Type B pancreatic cell (in vitro differentiated cells): Measurements from ENCODE around the gene LHX4. TPM values are rescaled to one million over a fixed set of nuclear protein-coding genes. Genes with fewer than 3 reads are reported as not detected.

Experiments
- DNase-seq: peaks from one replicate; pipeline ENCODE4 v3.0.0; 2021; ENCODE audit warnings: mixed read lengths; ENCODE audit not compliant: unreplicated experiment; ENCODE audit errors: extremely low spot score
- H3K27ac Mint-ChIP-seq: 2 replicates; pipeline ENCODE4 v1.8.0; 2021; ENCODE audit warnings: mild to moderate bottlenecking, mixed read lengths
- H3K27me3 Mint-ChIP-seq: 2 replicates; pipeline ENCODE4 v1.8.0; 2021; ENCODE audit warnings: mixed read lengths
- H3K36me3 Mint-ChIP-seq: 2 replicates; pipeline ENCODE4 v1.8.0; 2021; ENCODE audit warnings: mixed read lengths
- H3K4me1 Mint-ChIP-seq: one replicate; pipeline ENCODE4 v1.8.0; 2021; ENCODE audit warnings: mixed read lengths; ENCODE audit not compliant: unreplicated experiment
- H3K4me3 Mint-ChIP-seq: 2 replicates; pipeline ENCODE4 v1.8.0; 2021; ENCODE audit warnings: mild to moderate bottlenecking, mixed read lengths
- H3K9me3 Mint-ChIP-seq: 2 replicates; pipeline ENCODE4 v1.8.0; 2021; ENCODE audit warnings: mixed read lengths
- total RNA-seq: library from RNA; stranded (reverse); gene quantifications from 2 replicates; pipeline ENCODE4 v1.2.1, GENCODE V29; 2021; ENCODE audit warnings: low replicate concordance
- TF ChIP-seq, protein P1 (sequence below): fragments of 200-600 bp; sonication (generic); conservative IDR thresholded peaks from 2 replicates; pipeline ENCODE4 v1.5.0; 2021; ENCODE audit warnings: antibody characterized with exemption, mild to moderate bottlenecking

The LHX4 gene
- total RNA-seq, 1 donor from 2014 or later = 0.22 TPM

DNA sequence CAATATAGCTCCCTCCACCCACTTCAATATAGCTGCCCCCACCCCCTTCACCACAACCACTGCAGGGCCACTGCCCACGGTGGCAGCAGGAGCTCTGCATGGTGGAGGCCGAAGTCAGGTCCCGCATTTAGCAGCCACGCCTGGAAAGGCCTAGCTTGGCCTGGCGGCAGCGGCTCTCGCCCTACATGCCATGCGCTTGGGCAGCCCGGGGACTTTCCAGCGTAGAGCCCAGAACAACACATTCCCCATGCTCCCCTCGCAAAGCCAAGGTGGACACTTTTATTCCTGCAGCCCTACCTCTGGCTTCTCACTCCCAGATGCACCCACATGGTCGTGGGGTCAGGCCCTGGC is 37.1 kb downstream of the LHX4 start:
- Mint-ChIP-seq H3K27ac (no peak overlapping the region), H3K4me1 (peaks cover 30% of the 10 kb centered on the region), H3K36me3 (peaks cover 5% of the 10 kb centered on the region), H3K4me3 (no peak overlapping the region), H3K9me3 (no peaks in the 10 kb centered on the region), H3K27me3 (peaks cover 7% of the 10 kb centered on the region)
- TF ChIP-seq, protein P1, sequence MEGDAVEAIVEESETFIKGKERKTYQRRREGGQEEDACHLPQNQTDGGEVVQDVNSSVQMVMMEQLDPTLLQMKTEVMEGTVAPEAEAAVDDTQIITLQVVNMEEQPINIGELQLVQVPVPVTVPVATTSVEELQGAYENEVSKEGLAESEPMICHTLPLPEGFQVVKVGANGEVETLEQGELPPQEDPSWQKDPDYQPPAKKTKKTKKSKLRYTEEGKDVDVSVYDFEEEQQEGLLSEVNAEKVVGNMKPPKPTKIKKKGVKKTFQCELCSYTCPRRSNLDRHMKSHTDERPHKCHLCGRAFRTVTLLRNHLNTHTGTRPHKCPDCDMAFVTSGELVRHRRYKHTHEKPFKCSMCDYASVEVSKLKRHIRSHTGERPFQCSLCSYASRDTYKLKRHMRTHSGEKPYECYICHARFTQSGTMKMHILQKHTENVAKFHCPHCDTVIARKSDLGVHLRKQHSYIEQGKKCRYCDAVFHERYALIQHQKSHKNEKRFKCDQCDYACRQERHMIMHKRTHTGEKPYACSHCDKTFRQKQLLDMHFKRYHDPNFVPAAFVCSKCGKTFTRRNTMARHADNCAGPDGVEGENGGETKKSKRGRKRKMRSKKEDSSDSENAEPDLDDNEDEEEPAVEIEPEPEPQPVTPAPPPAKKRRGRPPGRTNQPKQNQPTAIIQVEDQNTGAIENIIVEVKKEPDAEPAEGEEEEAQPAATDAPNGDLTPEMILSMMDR = no peak
- peak; percentile 64 for DNase-seq

DNA sequence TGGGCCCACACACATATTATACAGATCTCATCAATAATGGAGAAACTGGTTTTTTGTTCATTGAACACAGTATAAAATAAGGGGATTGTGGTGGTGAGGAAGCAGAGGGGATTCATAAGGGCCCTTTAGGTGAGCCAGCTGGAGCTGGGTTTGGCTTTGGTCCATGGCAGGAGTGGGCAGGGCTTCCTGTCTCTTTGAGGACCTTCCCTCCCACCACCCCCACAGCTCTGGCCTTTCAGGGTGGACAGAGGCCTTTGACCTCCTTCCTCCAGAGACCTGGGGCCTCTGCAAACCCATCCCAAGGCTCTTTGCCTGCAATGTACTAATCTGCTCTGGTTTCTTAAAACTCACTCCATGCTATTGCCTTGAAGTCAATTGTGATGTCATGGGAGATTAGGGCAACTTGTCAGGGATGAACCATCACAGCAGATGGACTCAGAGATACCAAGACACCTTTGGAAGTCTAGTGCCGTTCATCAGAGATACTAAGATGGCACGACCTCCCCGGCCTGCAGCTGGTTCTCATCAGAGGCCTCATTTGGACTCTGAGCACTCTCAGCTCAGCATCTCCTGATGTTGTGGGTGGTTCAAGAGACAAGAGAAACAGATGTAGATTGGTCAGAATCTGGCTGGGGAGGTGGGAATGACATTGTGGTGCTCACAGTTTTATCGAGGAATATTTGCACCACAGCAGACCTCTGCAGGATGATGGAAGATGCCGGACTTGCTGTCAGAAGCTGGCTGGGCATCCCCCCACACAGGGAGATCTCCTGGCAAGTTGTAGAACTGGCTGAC is 37.9 kb downstream of the LHX4 start:
- Mint-ChIP-seq H3K27ac (peak overlapping the region; percentile 38), H3K36me3 (peaks cover 5% of the 10 kb centered on the region), H3K27me3 (peaks cover 5% of the 10 kb centered on the region), H3K4me1 (peaks cover 30% of the 10 kb centered on the region), H3K4me3 (no peak overlapping the region), H3K9me3 (no peaks in the 10 kb centered on the region)
- DNase-seq = peak; percentile 39
- TF ChIP-seq, protein P1 = no peak

DNA sequence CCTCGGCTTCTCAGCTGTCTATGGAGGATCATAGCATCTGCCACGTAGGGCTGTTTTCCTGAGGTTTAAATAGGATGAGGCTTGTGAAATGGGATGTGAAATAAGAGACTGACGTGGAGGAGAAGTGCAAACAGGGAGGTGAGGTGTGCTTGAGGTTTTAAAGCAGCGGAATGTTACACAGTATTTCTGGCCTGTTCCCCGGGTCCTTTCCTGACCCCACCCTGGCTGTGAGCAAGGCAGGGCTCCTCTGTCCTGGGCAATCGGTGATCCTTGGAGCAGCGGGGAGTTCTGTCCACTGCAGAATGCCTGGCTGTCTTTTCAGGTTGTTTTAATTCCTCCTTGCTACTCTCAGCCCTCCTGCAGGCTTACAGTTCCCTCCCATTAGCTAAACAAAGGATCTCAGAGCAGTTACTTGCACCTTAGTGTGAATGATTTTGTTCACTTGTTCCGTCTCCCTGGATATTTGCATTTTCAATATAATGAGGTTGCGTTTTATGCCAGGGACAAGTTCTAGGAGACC is 38.6 kb downstream of the LHX4 start:
- Mint-ChIP-seq H3K4me1 (peaks cover 30% of the 10 kb centered on the region), H3K27me3 (peaks cover 5% of the 10 kb centered on the region), H3K9me3 (no peaks in the 10 kb centered on the region), H3K27ac (peak overlapping the region; percentile 38), H3K36me3 (peaks cover 9% of the 10 kb centered on the region), H3K4me3 (no peak overlapping the region)
- no peak for DNase-seq
- TF ChIP-seq, protein P1 = no peak

DNA sequence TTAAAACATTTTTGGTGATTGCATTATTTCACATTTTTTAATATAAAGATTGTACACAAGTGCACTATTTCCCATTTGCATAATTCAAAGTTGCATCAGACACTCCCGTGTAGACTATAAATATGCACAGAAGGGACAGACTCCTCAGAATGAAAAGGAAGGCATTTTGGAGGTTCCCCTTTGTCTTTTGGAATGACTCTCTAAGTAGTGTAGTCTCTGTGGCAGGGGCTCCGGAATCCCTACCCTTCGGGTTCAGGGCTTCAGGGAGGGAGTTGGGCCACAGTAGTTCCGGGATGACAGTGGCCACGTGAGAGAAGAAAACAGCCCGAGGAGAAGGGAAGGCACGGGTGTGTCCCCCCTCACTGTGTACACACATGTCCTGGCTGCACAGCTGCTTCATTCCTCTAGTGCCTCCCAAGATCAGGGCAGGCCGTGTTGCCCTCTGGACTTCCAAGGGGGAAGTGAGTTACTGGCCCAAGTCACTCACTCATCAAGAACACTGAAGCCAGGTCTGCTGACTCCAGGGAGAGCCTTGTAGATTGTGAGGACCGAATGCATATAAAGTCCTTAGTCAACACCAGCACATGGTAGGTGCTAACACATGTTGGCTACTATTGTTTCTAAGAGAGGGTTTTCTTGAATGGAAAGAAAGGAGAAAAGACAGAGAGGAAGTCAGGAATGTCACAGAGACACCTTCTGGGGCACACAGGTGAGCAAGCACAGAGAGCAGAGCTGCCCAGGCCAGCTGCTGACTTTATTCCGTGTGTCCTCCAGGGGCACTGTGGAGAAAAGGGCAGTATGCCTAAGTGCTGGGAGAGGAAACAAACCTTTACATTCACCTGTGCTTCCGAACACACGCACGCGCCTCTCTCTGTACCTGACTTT is 39.8 kb downstream of the LHX4 start:
- Mint-ChIP-seq H3K36me3 (peaks cover 14% of the 10 kb centered on the region), H3K9me3 (no peaks in the 10 kb centered on the region), H3K4me1 (peaks cover 30% of the 10 kb centered on the region), H3K27me3 (peaks cover 5% of the 10 kb centered on the region), H3K4me3 (no peak overlapping the region), H3K27ac (peak overlapping the region; percentile 40)
- TF ChIP-seq, protein P1 = no peak
- DNase-seq = no peak

DNA sequence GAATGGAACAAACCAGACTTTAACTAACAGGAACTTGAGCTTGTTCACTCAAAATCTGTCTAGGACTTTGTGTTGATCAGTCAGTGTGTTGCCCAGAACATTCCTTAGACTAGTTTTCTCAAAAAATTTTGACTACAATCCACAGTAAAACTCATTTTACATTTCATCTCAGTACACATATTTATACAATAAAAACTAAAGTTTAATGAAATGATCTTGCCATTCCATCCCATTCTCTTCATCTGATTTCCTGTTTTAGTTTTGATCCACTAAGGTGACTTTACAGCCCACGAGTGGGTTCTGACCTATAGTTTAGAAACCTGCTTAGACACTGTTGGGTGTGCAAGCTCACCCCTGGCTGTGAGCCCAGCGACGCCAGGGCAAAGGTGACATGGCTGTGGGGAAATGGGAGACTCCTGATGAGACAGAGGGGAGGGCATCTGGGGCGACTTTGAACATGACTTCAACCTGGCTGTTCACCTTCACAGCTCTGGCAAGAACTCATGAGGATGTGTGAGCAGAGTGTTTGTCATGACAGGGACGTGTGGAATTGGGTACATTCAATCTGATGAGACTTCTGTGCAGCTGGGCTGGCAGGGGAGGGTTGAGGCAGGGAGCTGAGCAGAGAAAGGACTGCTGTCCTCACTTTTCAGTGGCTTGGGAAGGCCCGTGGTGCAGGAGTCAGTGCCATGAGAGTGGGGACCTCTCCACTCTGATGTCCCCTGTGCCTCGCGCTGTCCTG is 40.6 kb downstream of the LHX4 start:
- Mint-ChIP-seq H3K36me3 (peaks cover 18% of the 10 kb centered on the region), H3K4me3 (no peak overlapping the region), H3K27me3 (no peaks in the 10 kb centered on the region), H3K4me1 (peaks cover 23% of the 10 kb centered on the region), H3K27ac (peak overlapping the region; percentile 50), H3K9me3 (no peaks in the 10 kb centered on the region)
- no peak for DNase-seq
- TF ChIP-seq, protein P1 = no peak
